H4 (cell line): ENCODE results near the gene ADCY4. TPM values are rescaled to one million over a fixed set of nuclear protein-coding genes. Genes with fewer than 3 reads are reported as not detected.

Experiments
- DNase-seq: peaks from one replicate; pipeline ENCODE4 v3.0.0-alpha.2; 2015; ENCODE audit warnings: low spot score
- total RNA-seq: library from RNA; depleted of rRNA; stranded (reverse); fragments of >200 nt; shearing (Covaris generic); gene quantifications from 2 replicates; pipeline ENCODE4 v1.2.3, GENCODE V29; 2014

ADCY4 gene
- total RNA-seq, 1 experiment from 2014 or later = not detected

DNA sequence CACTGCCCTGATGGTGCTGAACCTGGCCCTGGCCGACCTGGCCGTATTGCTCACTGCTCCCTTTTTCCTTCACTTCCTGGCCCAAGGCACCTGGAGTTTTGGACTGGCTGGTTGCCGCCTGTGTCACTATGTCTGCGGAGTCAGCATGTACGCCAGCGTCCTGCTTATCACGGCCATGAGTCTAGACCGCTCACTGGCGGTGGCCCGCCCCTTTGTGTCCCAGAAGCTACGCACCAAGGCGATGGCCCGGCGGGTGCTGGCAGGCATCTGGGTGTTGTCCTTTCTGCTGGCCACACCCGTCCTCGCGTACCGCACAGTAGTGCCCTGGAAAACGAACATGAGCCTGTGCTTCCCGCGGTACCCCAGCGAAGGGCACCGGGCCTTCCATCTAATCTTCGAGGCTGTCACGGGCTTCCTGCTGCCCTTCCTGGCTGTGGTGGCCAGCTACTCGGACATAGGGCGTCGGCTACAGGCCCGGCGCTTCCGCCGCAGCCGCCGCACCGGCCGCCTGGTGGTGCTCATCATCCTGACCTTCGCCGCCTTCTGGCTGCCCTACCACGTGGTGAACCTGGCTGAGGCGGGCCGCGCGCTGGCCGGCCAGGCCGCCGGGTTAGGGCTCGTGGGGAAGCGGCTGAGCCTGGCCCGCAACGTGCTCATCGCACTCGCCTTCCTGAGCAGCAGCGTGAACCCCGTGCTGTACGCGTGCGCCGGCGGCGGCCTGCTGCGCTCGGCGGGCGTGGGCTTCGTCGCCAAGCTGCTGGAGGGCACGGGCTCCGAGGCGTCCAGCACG is 18.9 kb downstream of the ADCY4 start:
- DNase-seq = no peak

DNA sequence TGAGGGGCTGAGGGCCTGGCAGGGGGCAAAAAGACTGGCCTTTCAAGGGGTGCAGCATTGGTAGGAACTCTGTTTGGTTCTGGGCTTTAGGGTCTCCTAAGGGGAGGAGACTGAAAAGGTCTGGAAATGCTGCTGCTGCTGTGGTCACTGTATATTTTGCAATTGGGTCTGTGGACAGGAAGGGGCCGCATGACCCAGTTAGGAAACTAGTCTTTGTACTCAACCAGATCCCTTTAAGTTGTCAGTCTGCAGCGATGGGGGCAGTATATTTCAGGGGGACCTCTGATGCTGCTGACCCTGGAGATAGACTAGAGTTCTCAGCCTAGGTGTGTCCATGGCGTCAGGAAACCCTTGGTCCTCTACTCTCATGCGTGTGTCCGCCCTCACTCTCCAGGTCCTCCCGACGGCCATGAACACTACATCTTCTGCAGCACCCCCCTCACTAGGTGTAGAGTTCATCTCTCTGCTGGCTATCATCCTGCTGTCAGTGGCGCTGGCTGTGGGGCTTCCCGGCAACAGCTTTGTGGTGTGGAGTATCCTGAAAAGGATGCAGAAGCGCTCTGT is 19.5 kb downstream of the ADCY4 start:
- no peak for DNase-seq

DNA sequence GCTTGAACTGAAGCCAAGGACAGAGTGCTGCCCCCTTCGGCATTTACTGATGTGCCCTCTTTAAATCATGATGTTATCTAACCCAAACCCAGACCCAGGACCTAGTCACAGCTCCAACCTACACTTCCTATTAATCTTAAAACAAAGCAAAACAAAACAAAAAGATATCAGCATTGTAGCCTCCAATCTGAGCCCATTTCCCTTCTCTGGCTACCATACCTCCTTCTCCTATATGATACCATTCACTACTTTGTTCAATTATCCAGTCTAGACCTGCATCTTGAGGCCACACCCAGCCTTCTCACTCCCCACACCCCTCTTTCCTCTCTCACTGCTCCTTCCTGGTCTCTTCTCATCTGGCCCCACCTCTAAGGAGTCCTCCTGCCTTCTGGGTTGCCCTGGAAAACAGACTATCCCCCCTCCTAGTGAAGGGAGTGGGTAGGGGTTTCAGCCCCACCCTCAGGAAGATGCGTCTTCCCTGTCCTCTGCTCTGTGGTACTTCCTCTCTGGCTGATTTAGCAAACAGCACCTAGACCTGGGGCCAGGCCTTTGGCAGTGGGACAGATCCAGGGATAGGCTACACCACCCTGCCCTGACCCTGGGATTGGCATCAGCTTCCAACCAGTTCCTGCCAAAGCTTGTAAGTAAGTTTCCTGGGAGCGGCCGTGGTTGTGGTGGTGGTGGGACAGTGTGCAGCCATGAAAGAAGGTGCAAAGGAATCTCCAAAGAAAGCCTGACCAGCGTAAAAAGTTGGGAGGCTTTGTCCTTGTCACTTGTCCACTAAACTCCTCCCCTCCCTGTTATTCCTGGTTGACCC is 20.3 kb downstream of the ADCY4 start:
- DNase-seq = no peak

GRCh38 chr14:24313913-24314312 is 21.0 kb downstream of the ADCY4 start:
- no peak for DNase-seq

DNA sequence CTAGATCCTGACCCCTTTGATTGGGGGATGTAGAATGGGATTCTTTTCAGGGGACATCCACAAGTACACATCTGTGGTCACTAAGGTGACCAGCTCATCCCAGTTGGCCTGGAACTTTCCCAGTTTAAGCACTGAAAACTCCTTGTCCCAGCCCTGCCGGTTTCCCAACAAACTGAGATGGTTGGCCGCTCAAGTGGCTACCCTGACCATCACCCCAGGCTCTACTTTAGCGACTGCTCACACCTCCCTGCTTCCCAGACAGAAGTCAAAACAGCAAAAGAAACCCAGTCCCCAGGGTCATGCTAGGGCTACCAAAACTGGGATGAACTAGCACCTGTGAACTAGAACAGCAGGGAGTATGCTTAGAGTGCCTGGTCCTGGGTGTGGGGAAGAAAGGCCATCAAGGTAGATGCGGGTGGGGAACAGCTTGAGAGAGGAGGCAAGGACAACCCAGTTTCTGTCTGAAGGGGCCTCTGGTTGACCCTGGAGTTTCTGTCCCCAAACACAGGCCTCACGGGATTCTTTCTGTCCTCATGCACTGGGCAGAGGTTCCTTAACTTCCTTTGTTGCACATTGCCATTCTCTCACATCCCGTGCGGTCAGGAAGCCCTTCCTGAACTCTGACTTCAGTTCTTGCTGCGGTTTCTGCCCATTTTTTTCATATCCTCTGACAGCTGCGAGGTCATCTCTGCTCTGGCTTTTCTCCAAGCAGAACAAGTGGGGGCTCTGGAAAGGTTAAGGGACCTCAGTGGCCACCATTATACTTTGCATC is 21.9 kb downstream of the ADCY4 start:
- DNase-seq = no peak

- no peak for DNase-seq
These were observed 22.8 kb downstream of the ADCY4 start for GRCh38 chr14:24311837-24312615.

- no peak for DNase-seq
These were observed 23.9 kb downstream of the ADCY4 start, which contains the start of gene LTB4R for GRCh38 chr14:24310646-24311604. LTB4R (plus strand) TSS chr14:24311502; CDS start chr14:24315652, 4,150 bp downstream.

DNA sequence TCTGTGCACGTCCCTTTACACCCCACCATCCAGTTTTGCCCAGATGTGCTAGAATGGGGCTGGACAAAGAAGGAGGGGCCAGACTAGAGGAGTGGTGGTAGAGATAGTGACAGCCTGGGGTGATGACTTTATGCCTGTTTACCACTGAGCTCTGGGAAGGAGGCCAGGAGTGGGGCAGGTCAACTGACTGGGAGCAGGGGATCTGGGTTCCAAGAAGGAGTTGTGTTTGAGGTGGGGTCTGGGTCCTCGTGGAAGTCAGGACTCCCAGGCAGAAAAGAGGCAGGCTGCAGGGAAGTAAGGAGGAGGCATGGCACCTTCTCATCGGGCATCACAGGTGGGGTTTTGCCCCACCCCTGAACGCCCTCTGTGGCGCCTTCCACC is 24.6 kb downstream of the ADCY4 start:
- DNase-seq = no peak

DNA sequence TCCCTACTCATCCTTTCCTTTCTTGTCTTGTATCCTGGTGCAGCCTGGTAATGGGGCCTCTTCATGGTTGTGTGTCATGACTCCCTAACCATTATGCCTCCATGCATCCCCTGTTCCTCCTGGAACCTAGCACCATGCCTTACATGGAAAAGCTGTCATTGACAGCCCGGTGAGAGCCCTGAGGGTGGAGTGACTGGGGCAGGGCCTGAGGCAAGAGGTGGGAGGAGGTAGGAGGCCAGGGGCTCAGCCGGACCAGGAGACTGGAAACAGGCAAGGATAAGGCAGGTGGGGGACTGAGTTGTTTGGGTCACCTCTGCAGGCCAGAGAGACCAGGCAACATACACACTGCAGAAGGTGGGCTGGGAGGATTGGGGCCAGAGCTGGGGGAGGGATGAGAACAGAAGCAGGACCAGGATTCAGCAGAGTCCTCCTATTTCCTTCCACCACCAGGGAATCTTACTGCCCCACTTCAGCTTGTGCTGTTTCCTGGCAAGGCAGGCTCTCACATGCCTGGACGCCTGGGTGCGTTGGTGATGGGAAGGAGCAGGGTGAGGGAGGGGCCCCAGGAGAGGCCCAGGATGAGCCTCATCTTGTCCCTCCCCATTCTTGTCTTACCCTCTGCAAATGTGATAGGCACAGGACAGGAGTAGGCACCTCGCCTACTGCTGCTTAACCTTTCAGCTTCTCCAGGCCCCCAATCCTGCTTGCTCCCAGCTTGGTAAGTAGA is 25.2 kb downstream of the ADCY4 start, which contains the start of gene LTB4R2:
Gene LTB4R2, plus strand, starts transcription at position 603 of the 727 bp plus-strand sequence. CDS start 525 bp downstream, outside the sequence.
- DNase-seq = no peak

- no peak for DNase-seq
These were observed 26.3 kb downstream of the ADCY4 start for GRCh38 chr14:24308342-24309124.

GRCh38 chr14:24307575-24308341 is 27.1 kb downstream of the ADCY4 start, which contains the start of gene CIDEB:
CIDEB (minus strand) TSS chr14:24307977; CDS start chr14:24307858, 119 bp downstream.
- peak; percentile 31 for DNase-seq

GRCh38 chr14:24307156-24307574 is 27.7 kb downstream of the ADCY4 start:
- no peak for DNase-seq

DNA sequence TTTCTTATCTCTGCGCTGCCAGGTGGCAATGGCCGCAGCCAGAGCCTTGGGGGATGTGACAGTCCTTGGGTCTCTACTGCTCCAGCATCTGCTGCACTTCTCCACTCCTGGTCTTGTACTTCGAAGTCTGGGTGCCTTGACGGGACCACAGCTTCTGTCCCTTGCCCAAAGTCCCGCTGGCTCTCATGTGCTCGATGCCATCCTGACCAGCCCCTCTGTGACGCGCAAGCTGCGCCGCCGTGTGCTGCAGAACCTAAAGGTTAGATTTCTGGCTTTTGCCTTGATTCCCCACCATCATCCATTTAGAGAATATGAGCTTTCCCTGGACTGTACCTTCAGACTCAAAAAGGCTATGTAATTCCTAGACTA is 30.9 kb downstream of the ADCY4 start:
- no peak for DNase-seq

DNA sequence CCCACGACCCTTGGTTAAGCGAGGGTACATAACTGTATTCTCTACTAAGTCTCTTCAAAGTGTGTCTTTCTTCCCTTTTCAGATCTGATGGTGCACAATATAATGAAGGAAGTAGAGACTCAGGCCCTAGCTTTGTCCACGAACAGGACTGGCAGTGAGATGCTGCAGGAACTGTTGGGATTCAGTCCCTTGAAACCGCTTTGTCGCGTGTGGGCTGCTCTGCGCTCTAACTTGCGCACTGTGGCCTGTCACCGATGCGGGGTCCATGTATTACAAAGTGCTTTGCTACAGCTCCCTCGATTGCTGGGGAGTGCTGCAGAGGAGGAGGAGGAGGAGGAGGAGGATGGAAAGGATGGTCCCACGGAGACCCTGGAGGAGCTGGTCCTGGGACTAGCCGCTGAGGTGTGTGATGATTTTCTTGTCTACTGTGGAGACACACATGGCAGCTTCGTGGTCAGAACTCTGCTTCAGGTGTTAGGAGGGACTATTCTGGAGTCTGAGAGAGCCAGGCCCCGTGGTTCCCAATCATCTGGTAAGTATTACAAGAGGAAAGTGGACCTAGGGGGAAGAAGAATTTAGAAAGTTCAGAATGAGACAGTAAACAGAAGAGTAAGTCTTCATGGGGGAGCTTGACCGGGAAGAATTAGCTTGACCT is 34.4 kb downstream of the ADCY4 start:
- DNase-seq = no peak

DNA sequence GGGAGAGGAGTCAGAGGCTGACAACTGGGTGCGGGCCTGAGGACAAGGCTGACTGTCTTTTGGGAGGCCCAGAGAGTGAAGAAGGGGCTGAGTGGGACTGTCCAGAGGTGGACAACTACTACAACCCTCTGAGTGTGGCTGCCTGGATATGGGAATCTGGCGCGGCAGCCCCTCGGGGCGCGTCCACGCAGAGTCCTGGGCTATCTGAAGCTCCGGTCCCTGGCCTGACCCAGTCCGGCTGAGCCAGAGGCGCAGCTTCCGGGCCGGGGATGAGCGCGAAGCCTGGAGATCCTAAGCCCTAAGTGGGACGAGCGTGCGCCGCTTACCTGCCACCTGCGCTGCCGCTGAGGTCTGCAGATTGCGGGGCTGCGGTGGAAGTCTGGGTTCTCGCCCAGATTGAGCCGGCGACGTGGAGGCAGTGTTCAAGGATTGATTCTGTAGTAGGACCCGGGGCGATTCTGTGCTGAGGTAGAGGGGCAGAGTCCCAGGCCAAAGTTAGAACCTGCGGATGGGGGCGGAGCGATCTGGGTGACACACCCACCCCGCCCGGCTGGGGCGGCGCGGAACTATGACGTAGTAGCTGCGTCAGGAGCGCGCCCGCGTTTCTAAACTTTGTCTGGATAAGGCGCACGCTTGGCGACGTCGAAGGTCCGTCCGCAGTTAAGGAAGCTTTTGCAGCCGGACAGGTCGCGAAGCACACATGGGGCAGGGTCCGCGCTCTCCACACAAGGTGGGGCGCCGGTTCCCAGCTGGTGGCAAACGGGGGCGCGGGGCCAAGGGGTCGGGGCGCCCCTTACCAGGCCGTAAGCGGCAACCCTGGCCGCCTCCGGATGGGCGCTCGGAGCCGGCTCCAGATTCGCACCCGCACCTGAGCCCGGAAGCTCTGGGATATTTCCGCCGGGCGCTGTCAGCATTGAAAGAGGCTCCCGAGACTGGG is 35.3 kb downstream of the ADCY4 start, which contains the start of the genes DHRS1 and NOP9:
Gene DHRS1, minus strand, starts transcription at position 526 of the 937 bp plus-strand sequence. CDS start 674 bp downstream, outside the sequence.
Gene NOP9, plus strand, starts transcription at position 596 of the 937 bp plus-strand sequence. Its CDS starts 105 bp downstream, at position 701.
- DNase-seq = peak; percentile 78
